ENCODE data around the gene VEZT. TPM values are rescaled to one million over a fixed set of nuclear protein-coding genes. Genes with fewer than 3 reads are reported as not detected.
A peak's percentile ranks its signal among the peaks of the same experiment; 100 is the strongest.
"Not testable (repeated sequence)": the region's sequence is repeated elsewhere in the genome, so short reads cannot be mapped to it uniquely, and the experiment has no call there.

VEZT gene
- total RNA-seq, 4 donors from 2014 or later = 64.0 to 117 (median 70.9) TPM

DNA sequence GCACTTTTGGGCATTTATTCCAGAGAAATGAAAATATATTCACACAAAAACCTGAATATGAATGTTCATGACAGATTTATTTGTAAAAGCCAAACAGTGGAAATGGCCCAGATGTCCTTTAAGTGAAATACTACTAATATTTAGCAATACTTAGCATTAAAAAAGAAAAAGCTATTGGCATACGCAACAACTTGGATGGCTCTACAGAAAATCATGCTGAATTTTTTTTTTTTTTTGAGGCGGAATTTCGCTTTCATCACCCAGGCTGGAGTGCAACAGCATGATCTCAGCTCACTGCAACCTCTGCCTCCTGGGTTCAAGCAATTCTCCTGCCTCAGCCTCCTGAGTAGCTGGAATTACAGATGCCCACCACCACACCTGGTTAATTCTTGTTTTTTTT, 24.5 kb upstream of the VEZT start:
- H3K27ac ChIP-seq = no peak overlapping the region
- no peaks in the 10 kb centered on the region for H3K36me3 ChIP-seq
- H3K4me1 ChIP-seq = peaks cover 8% of the 10 kb centered on the region
- TF ChIP-seq POLR2AphosphoS5 (IDR thresholded peaks at IDR 0.05) (no peak), EP300 (IDR thresholded peaks at IDR 0.05) (no peak), POLR2A (IDR thresholded peaks at IDR 0.05) (no peak)
- TF ChIP-seq, protein P1, sequence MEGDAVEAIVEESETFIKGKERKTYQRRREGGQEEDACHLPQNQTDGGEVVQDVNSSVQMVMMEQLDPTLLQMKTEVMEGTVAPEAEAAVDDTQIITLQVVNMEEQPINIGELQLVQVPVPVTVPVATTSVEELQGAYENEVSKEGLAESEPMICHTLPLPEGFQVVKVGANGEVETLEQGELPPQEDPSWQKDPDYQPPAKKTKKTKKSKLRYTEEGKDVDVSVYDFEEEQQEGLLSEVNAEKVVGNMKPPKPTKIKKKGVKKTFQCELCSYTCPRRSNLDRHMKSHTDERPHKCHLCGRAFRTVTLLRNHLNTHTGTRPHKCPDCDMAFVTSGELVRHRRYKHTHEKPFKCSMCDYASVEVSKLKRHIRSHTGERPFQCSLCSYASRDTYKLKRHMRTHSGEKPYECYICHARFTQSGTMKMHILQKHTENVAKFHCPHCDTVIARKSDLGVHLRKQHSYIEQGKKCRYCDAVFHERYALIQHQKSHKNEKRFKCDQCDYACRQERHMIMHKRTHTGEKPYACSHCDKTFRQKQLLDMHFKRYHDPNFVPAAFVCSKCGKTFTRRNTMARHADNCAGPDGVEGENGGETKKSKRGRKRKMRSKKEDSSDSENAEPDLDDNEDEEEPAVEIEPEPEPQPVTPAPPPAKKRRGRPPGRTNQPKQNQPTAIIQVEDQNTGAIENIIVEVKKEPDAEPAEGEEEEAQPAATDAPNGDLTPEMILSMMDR (IDR thresholded peaks at IDR 0.05) = no peak
- no peaks in the 10 kb centered on the region for H3K27me3 ChIP-seq
- no peak overlapping the region for H3K4me3 ChIP-seq
- no peaks in the 10 kb centered on the region for H3K9me3 ChIP-seq
- WGBS = 91% methylated on average over 3 of the region's 3 CpGs
- no peak for DNase-seq (ENCODE audit: low spot score in 2 of 2)

DNA sequence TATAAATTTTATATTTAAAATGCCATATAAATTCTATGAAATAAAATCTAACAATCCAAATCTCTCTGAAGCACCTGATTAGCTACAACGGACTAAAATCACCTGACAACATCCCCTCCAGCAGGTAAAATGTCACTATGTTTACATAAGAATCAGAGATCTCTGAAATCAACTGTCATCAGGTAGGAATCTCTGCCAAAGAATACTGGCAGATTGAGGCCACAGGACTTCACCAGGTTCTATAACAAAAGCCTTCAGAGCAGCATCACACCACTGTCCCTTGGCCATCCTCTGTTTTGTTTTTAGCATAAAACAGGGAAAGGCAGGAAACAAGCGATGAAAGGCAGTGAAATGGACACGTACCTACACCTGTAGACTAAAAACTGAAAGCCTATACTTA, 22.5 kb upstream of the VEZT start:
- H3K36me3 ChIP-seq = no peaks in the 10 kb centered on the region
- DNase-seq (ENCODE audit: low spot score in 2 of 2) = no peak
- H3K4me1 ChIP-seq = peaks cover 19% of the 10 kb centered on the region
- no peak overlapping the region for H3K27ac ChIP-seq
- TF ChIP-seq POLR2A (IDR thresholded peaks at IDR 0.05) = no peak
- TF ChIP-seq, protein P1 (IDR thresholded peaks at IDR 0.05) = no peak
- TF ChIP-seq POLR2AphosphoS5 (IDR thresholded peaks at IDR 0.05) = no peak
- no peak for TF ChIP-seq EP300 (IDR thresholded peaks at IDR 0.05)
- H3K4me3 ChIP-seq = no peak overlapping the region
- no peaks in the 10 kb centered on the region for H3K9me3 ChIP-seq
- 80% methylated on average over 3 of the region's 3 CpGs for WGBS
- H3K27me3 ChIP-seq = no peaks in the 10 kb centered on the region

DNA sequence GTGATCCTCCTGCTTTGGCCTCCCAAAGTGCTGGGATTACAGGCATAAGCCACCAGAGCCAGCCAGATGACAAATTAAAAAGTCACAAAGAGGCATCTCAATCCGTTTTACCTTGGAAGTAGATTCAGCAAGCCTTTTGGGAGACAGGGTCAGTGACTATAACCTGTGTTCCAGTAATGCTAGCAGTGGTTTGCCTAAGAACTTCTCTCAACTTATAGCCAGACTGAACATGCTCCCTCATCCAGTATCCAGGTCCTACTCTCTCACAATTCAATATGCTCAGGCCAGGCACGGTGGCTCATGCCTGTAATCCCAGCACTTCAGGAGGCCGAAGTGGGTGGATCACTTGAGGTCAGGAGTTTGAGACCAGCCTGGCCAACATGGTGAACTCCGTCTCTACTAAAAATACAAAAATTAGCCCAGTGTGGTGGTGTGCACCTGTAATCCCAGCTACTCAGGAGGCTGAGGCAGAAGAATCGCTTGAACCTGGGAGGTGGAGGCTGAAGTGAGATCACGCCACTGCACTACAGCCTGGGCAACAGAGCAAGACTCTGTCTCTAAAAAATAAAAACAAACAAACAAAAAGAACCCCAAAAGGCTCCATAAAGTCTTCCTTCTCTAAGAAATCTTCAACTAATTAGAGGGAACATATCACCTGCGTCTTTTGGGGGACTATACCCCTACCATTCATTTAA, 20.6 kb upstream of the VEZT start:
- not testable (repeated sequence) for DNase-seq (ENCODE audit: low spot score in 2 of 2); H3K36me3 ChIP-seq; H3K27ac ChIP-seq; H3K9me3 ChIP-seq; H3K4me3 ChIP-seq; H3K27me3 ChIP-seq
- peaks cover 35% of the 10 kb centered on the region for H3K4me1 ChIP-seq
- 87% methylated on average over 7 of the region's 7 CpGs for WGBS

DNA sequence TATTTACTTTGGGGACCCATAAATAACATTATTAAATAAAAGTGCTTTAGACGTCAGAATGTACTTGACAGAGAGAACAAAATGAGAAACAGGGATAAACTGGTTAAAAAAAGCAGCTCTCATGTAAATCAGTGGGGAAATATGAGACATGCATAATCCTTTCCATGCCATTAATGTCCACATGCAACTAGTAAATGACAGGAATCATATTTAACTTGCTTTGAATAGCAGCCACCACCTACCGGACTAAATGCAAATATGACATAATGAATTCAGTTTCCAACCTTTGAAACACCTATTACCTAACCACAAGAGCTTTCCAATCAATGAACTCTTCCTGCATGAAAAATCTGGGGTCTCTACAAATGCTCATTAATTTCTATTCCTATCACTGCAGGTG, 20.0 kb upstream of the VEZT start:
- H3K4me1 ChIP-seq = peaks cover 37% of the 10 kb centered on the region
- WGBS = 56% methylated on average over 2 of the region's 2 CpGs
- no peaks in the 10 kb centered on the region for H3K27me3 ChIP-seq
- no peak for TF ChIP-seq EP300 (IDR thresholded peaks at IDR 0.05)
- no peak for TF ChIP-seq POLR2A (IDR thresholded peaks at IDR 0.05)
- TF ChIP-seq, protein P1 (IDR thresholded peaks at IDR 0.05) = no peak
- TF ChIP-seq POLR2AphosphoS5 (IDR thresholded peaks at IDR 0.05) = no peak
- H3K4me3 ChIP-seq = no peak overlapping the region
- no peaks in the 10 kb centered on the region for H3K36me3 ChIP-seq
- no peak overlapping the region for H3K27ac ChIP-seq
- H3K9me3 ChIP-seq = no peaks in the 10 kb centered on the region
- DNase-seq (ENCODE audit: low spot score in 2 of 2) = no peak

DNA sequence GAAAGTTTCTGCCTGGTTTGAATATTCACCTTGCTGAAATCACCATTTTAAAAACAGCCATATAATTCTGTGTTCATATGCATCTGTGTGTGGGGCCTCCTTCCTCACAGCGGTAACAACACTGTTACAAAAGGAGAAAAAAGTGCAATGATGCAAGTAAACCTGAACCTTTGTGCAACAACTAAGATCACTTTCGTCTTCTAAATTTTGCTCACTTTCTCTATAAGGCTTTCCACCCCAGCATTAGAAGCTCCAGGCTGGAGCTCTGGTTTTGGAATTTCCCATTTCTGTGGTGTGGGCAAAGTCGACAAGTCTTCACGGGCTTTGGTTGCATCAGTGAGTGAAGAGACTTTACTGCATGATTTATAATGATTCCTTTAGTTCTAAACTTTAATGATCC, 18.7 kb upstream of the VEZT start:
- DNase-seq (ENCODE audit: low spot score in 2 of 2) = no peak
- Histone ChIP-seq H3K4me3 (no peak overlapping the region), H3K9me3 (no peaks in the 10 kb centered on the region), H3K36me3 (no peaks in the 10 kb centered on the region), H3K27ac (peak overlapping the region; percentile 33), H3K27me3 (no peaks in the 10 kb centered on the region), H3K4me1 (peaks cover 49% of the 10 kb centered on the region)
- TF ChIP-seq POLR2A (IDR thresholded peaks at IDR 0.05) (no peak), POLR2AphosphoS5 (IDR thresholded peaks at IDR 0.05) (no peak), EP300 (IDR thresholded peaks at IDR 0.05) (no peak)
- TF ChIP-seq, protein P1 (IDR thresholded peaks at IDR 0.05) = no peak
- WGBS = 68% methylated on average over 4 of the region's 4 CpGs

Measured in suprapubic skin (tissue), 4 donors.